Measurements from ENCODE around the gene KCNJ1.

Gene KCNJ1

GRCh38 chr11:128881221-128881620, 14.1 kb upstream of the KCNJ1 start:
- no peak for DNase-seq

- no peak for DNase-seq
Observed at GRCh38 chr11:128879817-128880216, 12.7 kb upstream of the KCNJ1 start.

- no peak for DNase-seq
Observed at GRCh38 chr11:128878455-128878854, 11.4 kb upstream of the KCNJ1 start.

- no peak for DNase-seq
Observed at GRCh38 chr11:128877726-128878125, 10.6 kb upstream of the KCNJ1 start.

GRCh38 chr11:128876133-128876650, 9.1 kb upstream of the KCNJ1 start:
- DNase-seq, result no peak

GRCh38 chr11:128874427-128874826, 7.3 kb upstream of the KCNJ1 start:
- no peak for DNase-seq

GRCh38 chr11:128872594-128872993, 5.5 kb upstream of the KCNJ1 start:
- DNase-seq, result no peak

- no peak for DNase-seq
Observed at GRCh38 chr11:128872094-128872493, 5.0 kb upstream of the KCNJ1 start.

- DNase-seq, result no peak
Observed at GRCh38 chr11:128871168-128871610, 4.1 kb upstream of the KCNJ1 start.

- peak; percentile 37 for DNase-seq
Observed at GRCh38 chr11:128868841-128869671, 2.0 kb upstream of the KCNJ1 start.

- no peak for DNase-seq
Observed at GRCh38 chr11:128865490-128865889, 1.6 kb downstream of the KCNJ1 start.

GRCh38 chr11:128862908-128863660, 4.0 kb downstream of the KCNJ1 start:
- DNase-seq, result no peak

GRCh38 chr11:128862406-128862805, 4.7 kb downstream of the KCNJ1 start:
- DNase-seq, result no peak

- DNase-seq, result no peak
Observed at GRCh38 chr11:128860571-128861361, 6.3 kb downstream of the KCNJ1 start.

- peak; percentile 67 for DNase-seq
Observed at GRCh38 chr11:128859563-128860441, 7.3 kb downstream of the KCNJ1 start.

GRCh38 chr11:128857341-128857740, 9.8 kb downstream of the KCNJ1 start:
- no peak for DNase-seq

GRCh38 chr11:128856241-128856640, 10.9 kb downstream of the KCNJ1 start:
- DNase-seq, result no peak

- no peak for DNase-seq
Observed at GRCh38 chr11:128854841-128855240, 12.3 kb downstream of the KCNJ1 start.

- DNase-seq, result no peak
Observed at GRCh38 chr11:128853559-128853958, 13.5 kb downstream of the KCNJ1 start.

GRCh38 chr11:128852327-128853023, 14.6 kb downstream of the KCNJ1 start:
- no peak for DNase-seq

- DNase-seq, result peak; percentile 47
Observed at GRCh38 chr11:128848815-128849455, 18.2 kb downstream of the KCNJ1 start.
